ENCODE results near the gene VWF.

Gene VWF

GRCh38 chr12:6084969-6085450 is 39.5 kb downstream of the VWF start:
- DNase-seq (ENCODE audit: low spot score) = no peak
- H3K4me3 ChIP-seq = no peak overlapping the region
- no peak for TF ChIP-seq CTCF (IDR thresholded peaks at IDR 0.05)
- peak overlapping the region in 1 of 2 donors; percentile 34 for H3K27ac ChIP-seq

- no peak for DNase-seq (ENCODE audit: low spot score)
- H3K4me3 ChIP-seq = no peak overlapping the region
- peak overlapping the region in 1 of 2 donors; percentile 34 for H3K27ac ChIP-seq
- TF ChIP-seq CTCF (IDR thresholded peaks at IDR 0.05) = no peak
These were observed 40.1 kb downstream of the VWF start for GRCh38 chr12:6084261-6084968.

- H3K4me3 ChIP-seq = no peak overlapping the region
- DNase-seq (ENCODE audit: low spot score) = no peak
- H3K27ac ChIP-seq = no peak overlapping the region
- no peak for TF ChIP-seq CTCF (IDR thresholded peaks at IDR 0.05)
These were observed 40.9 kb downstream of the VWF start for GRCh38 chr12:6083601-6084000.

GRCh38 chr12:6082613-6083012 is 41.9 kb downstream of the VWF start:
- Histone ChIP-seq H3K4me3 (no peak overlapping the region), H3K27ac (no peak overlapping the region)
- no peak for DNase-seq (ENCODE audit: low spot score)
- TF ChIP-seq CTCF (IDR thresholded peaks at IDR 0.05) = no peak

GRCh38 chr12:6080149-6081045 is 44.1 kb downstream of the VWF start:
- DNase-seq (ENCODE audit: low spot score) = no peak
- no peak for TF ChIP-seq CTCF (IDR thresholded peaks at IDR 0.05)
- no peak overlapping the region for H3K4me3 ChIP-seq
- H3K27ac ChIP-seq = no peak overlapping the region

GRCh38 chr12:6078398-6079096 is 45.9 kb downstream of the VWF start:
- no peak overlapping the region for H3K4me3 ChIP-seq
- TF ChIP-seq CTCF (IDR thresholded peaks at IDR 0.05) = no peak
- DNase-seq (ENCODE audit: low spot score) = no peak
- no peak overlapping the region for H3K27ac ChIP-seq
